Measurements from ENCODE around the gene RHEX.

- TF ChIP-seq, protein P1, sequence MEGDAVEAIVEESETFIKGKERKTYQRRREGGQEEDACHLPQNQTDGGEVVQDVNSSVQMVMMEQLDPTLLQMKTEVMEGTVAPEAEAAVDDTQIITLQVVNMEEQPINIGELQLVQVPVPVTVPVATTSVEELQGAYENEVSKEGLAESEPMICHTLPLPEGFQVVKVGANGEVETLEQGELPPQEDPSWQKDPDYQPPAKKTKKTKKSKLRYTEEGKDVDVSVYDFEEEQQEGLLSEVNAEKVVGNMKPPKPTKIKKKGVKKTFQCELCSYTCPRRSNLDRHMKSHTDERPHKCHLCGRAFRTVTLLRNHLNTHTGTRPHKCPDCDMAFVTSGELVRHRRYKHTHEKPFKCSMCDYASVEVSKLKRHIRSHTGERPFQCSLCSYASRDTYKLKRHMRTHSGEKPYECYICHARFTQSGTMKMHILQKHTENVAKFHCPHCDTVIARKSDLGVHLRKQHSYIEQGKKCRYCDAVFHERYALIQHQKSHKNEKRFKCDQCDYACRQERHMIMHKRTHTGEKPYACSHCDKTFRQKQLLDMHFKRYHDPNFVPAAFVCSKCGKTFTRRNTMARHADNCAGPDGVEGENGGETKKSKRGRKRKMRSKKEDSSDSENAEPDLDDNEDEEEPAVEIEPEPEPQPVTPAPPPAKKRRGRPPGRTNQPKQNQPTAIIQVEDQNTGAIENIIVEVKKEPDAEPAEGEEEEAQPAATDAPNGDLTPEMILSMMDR (IDR thresholded peaks at IDR 0.05): no peak
- no peak for TF ChIP-seq EZH2 (IDR thresholded peaks at IDR 0.05; ENCODE audit: borderline replicate concordance, insufficient read depth, low read depth, low read length, poor library complexity, severe bottlenecking)
Observed at GRCh38 chr1:206111271-206111927, 58.4 kb downstream of the RHEX start.
